Measurements from ENCODE around the gene CALN1.
"Not testable (repeated sequence)": the region's sequence is repeated elsewhere in the genome, so short reads cannot be mapped to it uniquely, and the experiment has no call there.

CALN1 gene

GRCh38 chr7:72078856-72079255, 333.3 kb downstream of the CALN1 start:
- no peaks in the 10 kb centered on the region for H3K27me3 ChIP-seq
- H3K36me3 ChIP-seq = no peaks in the 10 kb centered on the region
- TF ChIP-seq, protein P1, sequence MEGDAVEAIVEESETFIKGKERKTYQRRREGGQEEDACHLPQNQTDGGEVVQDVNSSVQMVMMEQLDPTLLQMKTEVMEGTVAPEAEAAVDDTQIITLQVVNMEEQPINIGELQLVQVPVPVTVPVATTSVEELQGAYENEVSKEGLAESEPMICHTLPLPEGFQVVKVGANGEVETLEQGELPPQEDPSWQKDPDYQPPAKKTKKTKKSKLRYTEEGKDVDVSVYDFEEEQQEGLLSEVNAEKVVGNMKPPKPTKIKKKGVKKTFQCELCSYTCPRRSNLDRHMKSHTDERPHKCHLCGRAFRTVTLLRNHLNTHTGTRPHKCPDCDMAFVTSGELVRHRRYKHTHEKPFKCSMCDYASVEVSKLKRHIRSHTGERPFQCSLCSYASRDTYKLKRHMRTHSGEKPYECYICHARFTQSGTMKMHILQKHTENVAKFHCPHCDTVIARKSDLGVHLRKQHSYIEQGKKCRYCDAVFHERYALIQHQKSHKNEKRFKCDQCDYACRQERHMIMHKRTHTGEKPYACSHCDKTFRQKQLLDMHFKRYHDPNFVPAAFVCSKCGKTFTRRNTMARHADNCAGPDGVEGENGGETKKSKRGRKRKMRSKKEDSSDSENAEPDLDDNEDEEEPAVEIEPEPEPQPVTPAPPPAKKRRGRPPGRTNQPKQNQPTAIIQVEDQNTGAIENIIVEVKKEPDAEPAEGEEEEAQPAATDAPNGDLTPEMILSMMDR (IDR thresholded peaks at IDR 0.05; ENCODE audit: low read depth, low read length) = no peak
- no peak for DNase-seq
- no peak overlapping the region for H3K4me3 ChIP-seq (ENCODE audit: low read depth, low read length)
- H3K9me3 ChIP-seq = peaks cover 4% of the 10 kb centered on the region
- no peaks in the 10 kb centered on the region for H3K4me1 ChIP-seq

DNA sequence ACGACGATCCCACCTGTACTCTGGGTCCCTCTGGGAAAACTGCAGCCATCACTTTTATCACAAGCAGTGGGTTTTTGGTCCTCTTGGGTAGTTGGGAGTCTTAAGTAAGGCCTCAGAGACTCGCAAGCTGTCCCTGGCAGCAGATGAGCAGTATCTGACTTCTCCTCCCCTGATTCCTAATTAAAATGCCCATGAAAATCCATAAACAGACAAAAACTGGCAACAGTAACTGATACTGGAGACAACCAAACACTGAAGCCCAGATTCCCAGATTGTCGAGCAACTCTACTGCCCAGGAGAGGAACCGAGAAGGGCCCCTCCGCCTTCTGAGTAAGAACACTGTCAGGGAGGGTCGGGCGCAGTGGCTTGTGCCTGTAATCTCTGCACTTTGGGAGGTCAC, 333.8 kb downstream of the CALN1 start:
- H3K4me3 ChIP-seq (ENCODE audit: low read depth, low read length) = no peak overlapping the region
- H3K4me1 ChIP-seq = no peaks in the 10 kb centered on the region
- peaks cover 4% of the 10 kb centered on the region for H3K9me3 ChIP-seq
- TF ChIP-seq, protein P1 (IDR thresholded peaks at IDR 0.05; ENCODE audit: low read depth, low read length) = no peak
- DNase-seq = no peak
- H3K36me3 ChIP-seq = no peaks in the 10 kb centered on the region
- no peaks in the 10 kb centered on the region for H3K27me3 ChIP-seq

DNA sequence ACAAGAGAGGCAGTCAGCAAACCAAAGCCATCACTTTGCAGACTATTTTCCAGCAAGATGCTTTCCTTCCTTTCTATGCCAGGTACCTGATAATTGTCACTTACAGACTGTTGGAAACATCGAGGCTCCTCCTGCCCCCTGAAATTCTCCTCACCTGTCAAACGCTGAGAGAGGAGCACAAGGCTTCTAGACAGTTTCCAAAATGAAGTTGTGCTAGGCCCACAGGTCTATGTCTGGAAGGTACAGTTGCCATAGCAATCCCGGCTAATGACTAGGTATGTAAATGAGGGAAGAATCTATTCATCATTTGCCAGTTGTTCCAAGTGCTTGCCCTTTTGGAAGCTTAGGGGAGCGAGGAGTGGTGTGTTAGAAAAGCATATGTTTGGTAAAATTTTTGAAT, 334.4 kb downstream of the CALN1 start:
- H3K4me1 ChIP-seq = no peaks in the 10 kb centered on the region
- TF ChIP-seq, protein P1 (IDR thresholded peaks at IDR 0.05; ENCODE audit: low read depth, low read length) = no peak

DNA sequence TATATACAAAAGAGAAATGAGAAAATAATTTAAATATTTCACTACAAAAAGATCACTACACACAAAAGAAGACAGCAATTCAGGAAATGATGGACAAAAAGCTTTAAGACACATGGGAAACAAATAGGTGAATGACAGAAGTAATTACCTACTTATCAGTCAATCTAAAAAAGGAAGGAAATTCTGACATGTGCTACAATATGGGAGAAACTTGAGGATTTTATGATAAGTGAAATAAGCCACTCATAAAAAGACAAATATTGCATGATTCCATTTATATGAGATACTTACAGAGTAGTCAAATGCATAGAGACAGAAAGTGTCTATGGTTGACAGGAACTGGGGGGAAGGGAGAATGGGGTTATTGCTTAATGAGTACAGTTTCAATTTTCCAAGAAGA, 339.2 kb downstream of the CALN1 start:
- no peak for DNase-seq
- peaks cover 4% of the 10 kb centered on the region for H3K9me3 ChIP-seq
- TF ChIP-seq, protein P1 (IDR thresholded peaks at IDR 0.05; ENCODE audit: low read depth, low read length) = no peak
- H3K27me3 ChIP-seq = no peaks in the 10 kb centered on the region
- H3K36me3 ChIP-seq = no peaks in the 10 kb centered on the region
- no peaks in the 10 kb centered on the region for H3K4me1 ChIP-seq
- no peak overlapping the region for H3K4me3 ChIP-seq (ENCODE audit: low read depth, low read length)

More for the DNA sequence above, 334.4 kb downstream of the CALN1 start:
- DNase-seq = no peak
- Histone ChIP-seq H3K9me3 (peaks cover 4% of the 10 kb centered on the region), H3K36me3 (no peaks in the 10 kb centered on the region), H3K27me3 (no peaks in the 10 kb centered on the region), H3K4me3 (ENCODE audit: low read depth, low read length) (no peak overlapping the region)

GRCh38 chr7:72069263-72069662, 342.9 kb downstream of the CALN1 start:
- H3K27me3 ChIP-seq = no peaks in the 10 kb centered on the region
- DNase-seq = no peak
- H3K9me3 ChIP-seq = no peaks in the 10 kb centered on the region
- H3K4me3 ChIP-seq (ENCODE audit: low read depth, low read length) = no peak overlapping the region
- TF ChIP-seq, protein P1 (IDR thresholded peaks at IDR 0.05; ENCODE audit: low read depth, low read length) = peak; percentile 25
- no peaks in the 10 kb centered on the region for H3K36me3 ChIP-seq
- no peaks in the 10 kb centered on the region for H3K4me1 ChIP-seq

DNA sequence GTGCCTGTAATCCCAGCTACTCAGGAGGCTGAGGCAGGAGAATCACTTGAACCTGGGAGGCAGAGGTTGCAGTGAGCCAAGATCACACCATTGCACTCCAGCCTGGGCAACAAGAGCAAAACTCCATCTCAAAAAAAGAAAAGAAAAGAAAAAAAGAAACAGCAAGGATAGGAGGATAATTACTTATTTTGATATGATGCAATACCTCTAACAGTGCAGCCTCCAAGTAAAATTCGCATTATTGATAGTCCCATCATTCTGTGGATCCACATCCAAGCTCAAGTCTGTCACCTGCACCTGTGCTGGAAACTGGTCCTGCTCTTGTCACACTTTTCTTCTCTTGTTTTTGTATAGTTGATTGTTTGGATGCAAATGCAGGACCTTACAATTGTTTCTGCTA, 346.4 kb downstream of the CALN1 start:
- H3K4me3 ChIP-seq (ENCODE audit: low read depth, low read length); H3K4me1 ChIP-seq; H3K36me3 ChIP-seq; H3K9me3 ChIP-seq; H3K27me3 ChIP-seq; DNase-seq: not testable (repeated sequence)

- H3K4me1 ChIP-seq = no peaks in the 10 kb centered on the region
- H3K4me3 ChIP-seq (ENCODE audit: low read depth, low read length) = no peak overlapping the region
- no peaks in the 10 kb centered on the region for H3K27me3 ChIP-seq
- no peaks in the 10 kb centered on the region for H3K36me3 ChIP-seq
- DNase-seq = no peak
- TF ChIP-seq, protein P1 (IDR thresholded peaks at IDR 0.05; ENCODE audit: low read depth, low read length) = no peak
- H3K9me3 ChIP-seq = no peaks in the 10 kb centered on the region
These were observed 347.2 kb downstream of the CALN1 start for GRCh38 chr7:72064916-72065315.
